ENCODE measurements around the gene RHBG.

RHBG gene

DNA sequence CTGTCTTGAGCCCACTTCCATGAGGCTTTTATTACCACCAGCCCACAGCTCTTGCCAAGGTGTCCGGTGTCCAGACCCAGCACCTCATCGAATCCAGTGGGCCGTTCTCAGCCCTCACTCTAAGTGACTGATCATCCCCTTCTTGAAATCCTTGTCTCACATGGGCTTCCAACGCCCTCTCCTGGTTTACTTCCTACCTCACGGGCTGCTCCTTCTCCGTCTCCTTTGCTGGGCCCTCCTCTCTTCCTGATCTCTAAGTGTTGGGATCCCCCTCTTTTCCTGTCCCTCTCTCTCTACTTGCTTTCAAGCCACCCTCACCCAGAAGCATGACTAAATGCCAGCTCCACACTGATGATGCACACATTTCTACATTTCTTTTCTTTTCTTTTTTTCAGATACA, 9.0 kb upstream of the RHBG start:
- DNase-seq (ENCODE audit: low read depth) = no peak
- TF ChIP-seq MYC (IDR thresholded peaks at IDR 0.05; ENCODE audit: low read depth, low read length) (no peak), POLR2A (IDR thresholded peaks at IDR 0.05; ENCODE audit: extremely low read depth, insufficient read length) (no peak)
- TF ChIP-seq, protein P1, sequence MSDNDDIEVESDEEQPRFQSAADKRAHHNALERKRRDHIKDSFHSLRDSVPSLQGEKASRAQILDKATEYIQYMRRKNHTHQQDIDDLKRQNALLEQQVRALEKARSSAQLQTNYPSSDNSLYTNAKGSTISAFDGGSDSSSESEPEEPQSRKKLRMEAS (IDR thresholded peaks at IDR 0.05; ENCODE audit: low read depth, low read length) = no peak
- TF ChIP-seq, protein P2, sequence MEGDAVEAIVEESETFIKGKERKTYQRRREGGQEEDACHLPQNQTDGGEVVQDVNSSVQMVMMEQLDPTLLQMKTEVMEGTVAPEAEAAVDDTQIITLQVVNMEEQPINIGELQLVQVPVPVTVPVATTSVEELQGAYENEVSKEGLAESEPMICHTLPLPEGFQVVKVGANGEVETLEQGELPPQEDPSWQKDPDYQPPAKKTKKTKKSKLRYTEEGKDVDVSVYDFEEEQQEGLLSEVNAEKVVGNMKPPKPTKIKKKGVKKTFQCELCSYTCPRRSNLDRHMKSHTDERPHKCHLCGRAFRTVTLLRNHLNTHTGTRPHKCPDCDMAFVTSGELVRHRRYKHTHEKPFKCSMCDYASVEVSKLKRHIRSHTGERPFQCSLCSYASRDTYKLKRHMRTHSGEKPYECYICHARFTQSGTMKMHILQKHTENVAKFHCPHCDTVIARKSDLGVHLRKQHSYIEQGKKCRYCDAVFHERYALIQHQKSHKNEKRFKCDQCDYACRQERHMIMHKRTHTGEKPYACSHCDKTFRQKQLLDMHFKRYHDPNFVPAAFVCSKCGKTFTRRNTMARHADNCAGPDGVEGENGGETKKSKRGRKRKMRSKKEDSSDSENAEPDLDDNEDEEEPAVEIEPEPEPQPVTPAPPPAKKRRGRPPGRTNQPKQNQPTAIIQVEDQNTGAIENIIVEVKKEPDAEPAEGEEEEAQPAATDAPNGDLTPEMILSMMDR (IDR thresholded peaks at IDR 0.05; ENCODE audit: low read depth, low read length) = no peak
- no peak overlapping the region for H3K4me3 ChIP-seq (ENCODE audit: low read depth, low read length)

DNA sequence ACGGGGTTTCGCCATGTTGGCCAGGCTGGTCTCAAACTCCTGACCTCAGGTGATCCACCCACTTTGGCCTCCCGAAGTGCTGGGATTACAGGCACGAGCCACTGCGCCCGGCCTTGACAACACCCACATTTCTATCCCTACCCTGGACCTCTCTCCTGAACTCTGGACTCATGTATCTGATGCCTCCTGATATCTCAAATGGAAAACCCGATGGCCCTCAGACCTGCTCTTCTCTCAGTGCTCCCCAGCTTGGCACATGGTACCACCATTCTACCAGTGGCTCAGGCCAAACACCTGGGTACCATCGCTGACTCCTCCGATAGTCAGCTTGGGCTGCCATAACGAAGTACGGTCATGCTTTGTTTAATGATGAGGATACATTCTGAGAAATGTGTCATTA, 8.5 kb upstream of the RHBG start:
- H3K4me3 ChIP-seq (ENCODE audit: low read depth, low read length) = no peak overlapping the region
- DNase-seq (ENCODE audit: low read depth) = no peak
- no peak for TF ChIP-seq POLR2A (IDR thresholded peaks at IDR 0.05; ENCODE audit: extremely low read depth, insufficient read length)
- TF ChIP-seq MYC (IDR thresholded peaks at IDR 0.05; ENCODE audit: low read depth, low read length) = no peak
- TF ChIP-seq, protein P2 (IDR thresholded peaks at IDR 0.05; ENCODE audit: low read depth, low read length) = no peak
- TF ChIP-seq, protein P1 (IDR thresholded peaks at IDR 0.05; ENCODE audit: low read depth, low read length) = no peak

DNA sequence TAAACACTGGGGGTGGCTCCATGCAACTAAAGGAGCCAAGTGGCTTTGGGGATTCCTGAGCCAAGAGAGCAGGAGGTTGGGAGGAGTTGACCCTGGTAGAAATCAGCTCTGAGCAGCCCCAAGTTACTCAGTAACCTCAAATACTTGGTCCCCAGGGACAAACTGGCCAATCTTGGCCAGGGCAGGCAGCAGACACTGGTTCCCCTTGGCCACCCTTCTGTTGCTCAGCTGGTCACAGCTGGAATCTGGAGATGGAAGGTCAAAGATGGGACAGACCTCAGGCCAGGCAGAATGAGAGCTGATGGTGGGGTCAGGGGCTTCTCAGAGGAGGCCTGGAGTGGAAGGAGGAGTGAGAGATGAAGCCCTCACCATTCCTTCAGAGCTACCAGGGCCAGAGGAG, 3.3 kb upstream of the RHBG start:
- no peak for DNase-seq (ENCODE audit: low read depth)
- TF ChIP-seq POLR2A (IDR thresholded peaks at IDR 0.05; ENCODE audit: extremely low read depth, insufficient read length) (no peak), MYC (IDR thresholded peaks at IDR 0.05; ENCODE audit: low read depth, low read length) (no peak)
- TF ChIP-seq, protein P2 (IDR thresholded peaks at IDR 0.05; ENCODE audit: low read depth, low read length) = no peak
- TF ChIP-seq, protein P1 (IDR thresholded peaks at IDR 0.05; ENCODE audit: low read depth, low read length) = no peak

DNA sequence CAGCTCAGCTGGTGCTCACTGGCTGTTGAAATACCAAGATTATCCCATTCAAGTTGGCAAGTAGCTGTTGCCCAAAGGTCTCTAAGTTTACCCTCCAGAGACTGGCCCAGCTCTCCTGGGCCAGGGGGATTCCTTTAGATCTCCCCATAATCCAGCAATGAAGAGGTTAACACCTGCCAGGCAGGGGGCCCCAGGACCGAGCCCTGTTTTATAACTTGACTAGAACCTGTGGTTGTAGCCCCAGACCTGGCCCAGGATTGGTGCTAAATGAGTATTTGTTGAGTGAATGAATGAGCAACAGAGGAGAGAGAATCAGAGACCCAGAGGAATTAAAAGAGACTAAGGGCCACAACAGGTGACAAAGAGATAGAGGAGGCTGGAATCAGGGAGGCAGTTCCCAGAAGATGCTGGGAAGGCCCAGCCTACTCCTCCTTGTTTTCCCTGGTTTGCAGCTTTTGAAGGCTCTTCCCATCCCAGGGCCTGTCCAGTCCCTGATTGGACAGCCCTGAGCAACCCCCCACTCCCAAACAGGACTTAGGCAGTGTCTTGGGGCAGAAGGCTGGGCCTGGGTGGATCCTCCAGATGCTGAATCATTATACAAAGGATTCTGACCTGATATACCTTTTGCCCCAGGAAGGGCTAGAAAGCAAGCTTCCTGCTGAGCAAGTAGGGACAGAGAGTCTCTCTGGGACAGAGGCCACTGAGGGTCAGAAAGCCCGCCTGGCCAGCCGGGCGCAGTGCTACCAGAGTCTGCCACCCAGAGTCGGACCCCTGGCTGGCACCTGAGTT, 2.4 kb upstream of the RHBG start:
- DNase-seq (ENCODE audit: low read depth) = no peak
- no peak overlapping the region for H3K4me3 ChIP-seq (ENCODE audit: low read depth, low read length)
- TF ChIP-seq, protein P2 (IDR thresholded peaks at IDR 0.05; ENCODE audit: low read depth, low read length) = no peak
- TF ChIP-seq, protein P1 (IDR thresholded peaks at IDR 0.05; ENCODE audit: low read depth, low read length) = no peak

More for the DNA sequence above, 3.3 kb upstream of the RHBG start:
- no peak overlapping the region for H3K4me3 ChIP-seq (ENCODE audit: low read depth, low read length)

DNA sequence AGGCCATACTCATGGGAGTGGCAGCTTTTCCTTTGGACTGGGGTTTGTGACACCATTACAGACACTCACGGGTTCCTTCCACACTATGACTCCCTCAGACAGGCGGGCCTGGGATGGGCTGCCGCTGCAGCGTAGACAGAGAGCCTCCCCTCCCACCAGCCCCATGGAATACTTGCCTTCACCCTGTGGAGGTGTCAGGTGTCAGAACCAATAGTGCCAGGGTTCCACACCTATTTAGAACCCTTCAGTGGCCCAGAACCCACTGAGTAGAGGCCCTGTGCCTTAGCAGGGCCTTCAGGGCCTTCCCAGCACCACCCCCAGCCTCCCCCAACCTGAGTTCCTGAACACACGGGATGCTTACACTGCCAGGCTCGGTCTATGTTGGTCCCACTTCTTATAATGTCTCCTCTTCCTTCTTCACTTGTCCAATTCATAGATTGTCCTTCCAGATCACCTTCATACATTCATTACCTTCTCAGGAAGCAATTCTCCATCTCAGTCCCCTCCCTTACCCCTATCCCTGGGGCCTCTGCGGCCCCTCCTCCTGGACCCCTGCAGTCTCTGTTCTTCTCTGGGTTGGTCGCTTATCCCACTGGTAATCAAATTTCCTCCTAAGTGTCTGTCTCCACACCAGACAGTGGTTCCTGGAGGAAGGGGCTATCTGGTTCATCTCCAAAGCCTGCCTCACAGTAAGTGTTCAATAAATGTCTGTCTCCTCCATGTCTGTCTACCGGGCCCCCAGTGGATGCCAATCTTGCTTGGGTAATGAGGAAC, 1.4 kb upstream of the RHBG start:
- TF ChIP-seq MYC (IDR thresholded peaks at IDR 0.05; ENCODE audit: low read depth, low read length) = no peak
- TF ChIP-seq POLR2A (IDR thresholded peaks at IDR 0.05; ENCODE audit: extremely low read depth, insufficient read length) = no peak
- TF ChIP-seq, protein P1 (IDR thresholded peaks at IDR 0.05; ENCODE audit: low read depth, low read length) = no peak
- TF ChIP-seq, protein P2 (IDR thresholded peaks at IDR 0.05; ENCODE audit: low read depth, low read length) = no peak
- H3K4me3 ChIP-seq (ENCODE audit: low read depth, low read length) = no peak overlapping the region
- DNase-seq (ENCODE audit: low read depth) = no peak

Data from NB4 (cell line).